H1 (cell line): ENCODE measurements around the gene GRM8. TPM values are rescaled to one million over a fixed set of nuclear protein-coding genes. Genes with fewer than 3 reads are reported as not detected.

Experiments
- CBX5 ChIP-seq: fragments of 300-800, 300-1000 bp; sonication (generic); IDR thresholded peaks from 2 replicates; pipeline ENCODE4 v1.7.1; 2016; ENCODE audit warnings: antibody characterized with exemption, low read length, low read depth
- CEBPB ChIP-seq: IDR thresholded peaks from 2 replicates; pipeline ENCODE4 v1.6.1; 2012; ENCODE audit warnings: low read depth, low read length
- CHD7 ChIP-seq: fragments of 300-600 bp; sonication (generic); IDR thresholded peaks from 2 replicates; pipeline ENCODE4 v1.7.1; 2012; ENCODE audit warnings: low read length, moderate library complexity, mild to moderate bottlenecking, inconsistent platforms; ENCODE audit not compliant: insufficient replicate concordance
- CTCF ChIP-seq, 3 experiments: IDR thresholded peaks; 1 replicate in 2 of 3; 2 replicates in 1 of 3; pipeline versions ENCODE4 v1.5.1 to v1.6.1; 2011; ENCODE audit warnings: low read length in 3 of 3, mild to moderate bottlenecking in 3 of 3, inconsistent platforms in 2 of 3, low read depth in 1 of 3, moderate library complexity in 1 of 3; ENCODE audit not compliant: insufficient read depth in 1 of 3; ENCODE audit errors: control extremely low read depth in 1 of 3
- RAD21 ChIP-seq, 2 experiments: IDR thresholded peaks in 1 of 2; conservative IDR thresholded peaks in 1 of 2; 2 replicates each; pipeline ENCODE4 v1.6.1; 2011; ENCODE audit warnings: low read depth in 2 of 2, low read length in 2 of 2, improper control_type of control experiment in 1 of 2, inconsistent platforms in 1 of 2, mild to moderate bottlenecking in 1 of 2, moderate library complexity in 1 of 2
- TAF7 ChIP-seq: optimal IDR thresholded peaks from 2 replicates; pipeline ENCODE3; 2011; ENCODE audit warnings: low read depth, mild to moderate bottlenecking, inconsistent platforms, low read length, moderate library complexity, borderline replicate concordance
- USF2 ChIP-seq: IDR thresholded peaks from 2 replicates; pipeline ENCODE4 v1.6.1; 2011; ENCODE audit warnings: low read length, improper control_type of control experiment
- polyA plus RNA-seq, 7 experiments: library from polyadenylated mRNA; depleted of rRNA in 3 of 7; stranded (reverse) in 5 of 7; unstranded in 2 of 7; fragments of >200 nt in 5 of 7; fragments of 200-250 nt in 2 of 7; gene quantifications; 1 replicate in 5 of 7; 2 replicates in 1 of 7; 4 replicates in 1 of 7; pipeline versions ENCODE4 v1.2.1 to v1.2.3, GENCODE V29; 2011 to 2013; ENCODE audit warnings: missing spikeins in 2 of 7, mixed read lengths in 2 of 7
- total RNA-seq: library from RNA; stranded (reverse); fragmentation: NEBNext Ultra II Directional; extraction: Animal tissue kit (Norgen Biotek cat#: 25700); gene quantifications from 2 replicates; pipeline ENCODE4 v1.2.1, GENCODE V29; 2021

Gene GRM8
- total and polyA plus RNA-seq, 2 of the 8 experiments (the other 6 are each of a cell fraction or from before 2014, with no cell fraction given): 2.6 to 2.8 TPM

GRCh38 chr7:126403040-126403439 is 849.7 kb downstream of the GRM8 start (continued):
- TF ChIP-seq CHD7: no peak
- no peak for TF ChIP-seq TAF7
- TF ChIP-seq CEBPB: no peak
- no peak for TF ChIP-seq USF2
- no peak for TF ChIP-seq CBX5
- TF ChIP-seq RAD21 (IDR thresholded peaks at IDR 0.05 in 1 of 2, conservative IDR thresholded peaks at IDR 0.05 in 1 of 2; ENCODE audit: low read depth in 2 of 2, low read length in 2 of 2): no peak
- TF ChIP-seq CTCF (IDR thresholded peaks at IDR 0.05; ENCODE audit: control extremely low read depth in 1 of 3, insufficient read depth in 1 of 3, low read depth in 1 of 3, low read length in 3 of 3): no peak
